Measurements from ENCODE around the gene LBR.

Gene LBR

GRCh38 chr1:225445639-225446594 lies 18.1 kb upstream of the LBR start:
- no peak for TF ChIP-seq CTCF (IDR thresholded peaks at IDR 0.05; ENCODE audit: poor library complexity, severe bottlenecking)

GRCh38 chr1:225442123-225442505 lies 14.3 kb upstream of the LBR start:
- peaks cover 10% of the 10 kb centered on the region for H3K4me1 ChIP-seq (ENCODE audit: insufficient read depth, poor library complexity, severe bottlenecking)
- no peak for TF ChIP-seq CTCF (IDR thresholded peaks at IDR 0.05; ENCODE audit: poor library complexity, severe bottlenecking)
- DNase-seq (ENCODE audit: low spot score) (no peak), ATAC-seq (ENCODE audit: low read depth) (no peak)
- no peak overlapping the region for H3K27ac ChIP-seq (ENCODE audit: poor library complexity, severe bottlenecking)
- no peaks in the 10 kb centered on the region for H3K36me3 ChIP-seq (ENCODE audit: low read depth)
- H3K4me3 ChIP-seq (ENCODE audit: severe bottlenecking) = no peak overlapping the region
- no peaks in the 10 kb centered on the region for H3K27me3 ChIP-seq (ENCODE audit: insufficient read depth, poor library complexity, severe bottlenecking)
- no peaks in the 10 kb centered on the region for H3K9me3 ChIP-seq (ENCODE audit: severe bottlenecking)

More at GRCh38 chr1:225445639-225446594, 18.1 kb upstream of the LBR start:
- peak overlapping the region; percentile 57 for H3K27ac ChIP-seq (ENCODE audit: poor library complexity, severe bottlenecking)
- DNase-seq (ENCODE audit: low spot score) = no peak
- H3K27me3 ChIP-seq (ENCODE audit: insufficient read depth, poor library complexity, severe bottlenecking) = no peaks in the 10 kb centered on the region
- H3K4me1 ChIP-seq (ENCODE audit: insufficient read depth, poor library complexity, severe bottlenecking) = peaks cover 17% of the 10 kb centered on the region
- no peak overlapping the region for H3K4me3 ChIP-seq (ENCODE audit: severe bottlenecking)
- no peaks in the 10 kb centered on the region for H3K36me3 ChIP-seq (ENCODE audit: low read depth)
- no peaks in the 10 kb centered on the region for H3K9me3 ChIP-seq (ENCODE audit: severe bottlenecking)
- ATAC-seq (ENCODE audit: low read depth) = no peak

GRCh38 chr1:225441314-225442122 lies 13.7 kb upstream of the LBR start:
- Histone ChIP-seq H3K36me3 (ENCODE audit: low read depth) (no peaks in the 10 kb centered on the region), H3K4me3 (ENCODE audit: severe bottlenecking) (no peak overlapping the region), H3K27me3 (ENCODE audit: insufficient read depth, poor library complexity, severe bottlenecking) (no peaks in the 10 kb centered on the region), H3K9me3 (ENCODE audit: severe bottlenecking) (no peaks in the 10 kb centered on the region), H3K27ac (ENCODE audit: poor library complexity, severe bottlenecking) (no peak overlapping the region), H3K4me1 (ENCODE audit: insufficient read depth, poor library complexity, severe bottlenecking) (peaks cover 10% of the 10 kb centered on the region)
- peak; percentile 8 for TF ChIP-seq CTCF (IDR thresholded peaks at IDR 0.05; ENCODE audit: poor library complexity, severe bottlenecking)
- DNase-seq (ENCODE audit: low spot score) (no peak), ATAC-seq (ENCODE audit: low read depth) (no peak)

GRCh38 chr1:225440380-225441221 lies 12.8 kb upstream of the LBR start:
- no peak for TF ChIP-seq CTCF (IDR thresholded peaks at IDR 0.05; ENCODE audit: poor library complexity, severe bottlenecking)
- Histone ChIP-seq H3K27ac (ENCODE audit: poor library complexity, severe bottlenecking) (no peak overlapping the region), H3K27me3 (ENCODE audit: insufficient read depth, poor library complexity, severe bottlenecking) (no peaks in the 10 kb centered on the region), H3K4me1 (ENCODE audit: insufficient read depth, poor library complexity, severe bottlenecking) (peaks cover 9% of the 10 kb centered on the region), H3K4me3 (ENCODE audit: severe bottlenecking) (no peak overlapping the region), H3K36me3 (ENCODE audit: low read depth) (no peaks in the 10 kb centered on the region), H3K9me3 (ENCODE audit: severe bottlenecking) (no peaks in the 10 kb centered on the region)
- ATAC-seq (ENCODE audit: low read depth) = no peak
- no peak for DNase-seq (ENCODE audit: low spot score)

All from RWPE2 (cell line).